Astrocyte of the cerebellum (primary cell): Measurements from ENCODE around the gene LIMCH1.

Experiments
- DNase-seq: peaks from one replicate; pipeline ENCODE4 v3.0.0-alpha.2; 2011; ENCODE audit warnings: low read depth
- H3K4me3 ChIP-seq: 2 replicates; pipeline ENCODE4 v1.5.1; 2011; ENCODE audit warnings: mild to moderate bottlenecking, low read depth, low read length, moderate library complexity
- in situ Hi-C: cut with HindIII; loops from 2 replicates; pipeline ENCODE4 v1.10.0; 2017; ENCODE audit warnings: low sequenced_read_pairs
- TF ChIP-seq, protein P1 (sequence below): IDR thresholded peaks from 2 replicates; pipeline ENCODE4 v1.5.1; 2012; ENCODE audit warnings: low read length, low read depth, moderate library complexity, mild to moderate bottlenecking; ENCODE audit errors: missing control alignments

LIMCH1 gene

DNA sequence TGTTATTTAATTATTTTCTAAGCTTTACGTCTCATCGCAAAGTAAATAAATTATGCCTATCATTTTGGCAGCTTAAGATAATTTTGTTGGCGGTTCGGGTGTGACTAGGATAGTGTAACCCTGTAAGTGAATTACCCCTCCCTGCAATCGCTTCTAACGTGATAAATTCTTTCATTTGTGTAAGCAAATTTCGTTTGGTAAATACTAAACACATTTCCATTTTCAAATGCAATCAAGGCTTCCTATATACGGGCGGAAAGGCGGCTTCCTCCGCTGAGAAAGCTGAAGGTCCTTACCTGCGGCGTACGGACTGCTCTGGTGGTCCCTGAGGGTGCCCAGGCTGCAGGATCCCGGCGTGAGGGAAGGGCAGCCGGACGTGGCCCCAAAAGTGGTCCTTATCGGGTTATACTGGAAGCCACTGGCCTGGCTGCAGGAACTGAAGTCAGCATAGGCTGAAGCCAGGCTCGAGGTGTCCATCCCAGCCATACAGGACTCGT is 210.2 kb downstream of the LIMCH1 start:
- in situ Hi-C loops = no loop called here
- H3K4me3 ChIP-seq = no peak overlapping the region
- TF ChIP-seq, protein P1, sequence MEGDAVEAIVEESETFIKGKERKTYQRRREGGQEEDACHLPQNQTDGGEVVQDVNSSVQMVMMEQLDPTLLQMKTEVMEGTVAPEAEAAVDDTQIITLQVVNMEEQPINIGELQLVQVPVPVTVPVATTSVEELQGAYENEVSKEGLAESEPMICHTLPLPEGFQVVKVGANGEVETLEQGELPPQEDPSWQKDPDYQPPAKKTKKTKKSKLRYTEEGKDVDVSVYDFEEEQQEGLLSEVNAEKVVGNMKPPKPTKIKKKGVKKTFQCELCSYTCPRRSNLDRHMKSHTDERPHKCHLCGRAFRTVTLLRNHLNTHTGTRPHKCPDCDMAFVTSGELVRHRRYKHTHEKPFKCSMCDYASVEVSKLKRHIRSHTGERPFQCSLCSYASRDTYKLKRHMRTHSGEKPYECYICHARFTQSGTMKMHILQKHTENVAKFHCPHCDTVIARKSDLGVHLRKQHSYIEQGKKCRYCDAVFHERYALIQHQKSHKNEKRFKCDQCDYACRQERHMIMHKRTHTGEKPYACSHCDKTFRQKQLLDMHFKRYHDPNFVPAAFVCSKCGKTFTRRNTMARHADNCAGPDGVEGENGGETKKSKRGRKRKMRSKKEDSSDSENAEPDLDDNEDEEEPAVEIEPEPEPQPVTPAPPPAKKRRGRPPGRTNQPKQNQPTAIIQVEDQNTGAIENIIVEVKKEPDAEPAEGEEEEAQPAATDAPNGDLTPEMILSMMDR = no peak
- no peak for DNase-seq

DNA sequence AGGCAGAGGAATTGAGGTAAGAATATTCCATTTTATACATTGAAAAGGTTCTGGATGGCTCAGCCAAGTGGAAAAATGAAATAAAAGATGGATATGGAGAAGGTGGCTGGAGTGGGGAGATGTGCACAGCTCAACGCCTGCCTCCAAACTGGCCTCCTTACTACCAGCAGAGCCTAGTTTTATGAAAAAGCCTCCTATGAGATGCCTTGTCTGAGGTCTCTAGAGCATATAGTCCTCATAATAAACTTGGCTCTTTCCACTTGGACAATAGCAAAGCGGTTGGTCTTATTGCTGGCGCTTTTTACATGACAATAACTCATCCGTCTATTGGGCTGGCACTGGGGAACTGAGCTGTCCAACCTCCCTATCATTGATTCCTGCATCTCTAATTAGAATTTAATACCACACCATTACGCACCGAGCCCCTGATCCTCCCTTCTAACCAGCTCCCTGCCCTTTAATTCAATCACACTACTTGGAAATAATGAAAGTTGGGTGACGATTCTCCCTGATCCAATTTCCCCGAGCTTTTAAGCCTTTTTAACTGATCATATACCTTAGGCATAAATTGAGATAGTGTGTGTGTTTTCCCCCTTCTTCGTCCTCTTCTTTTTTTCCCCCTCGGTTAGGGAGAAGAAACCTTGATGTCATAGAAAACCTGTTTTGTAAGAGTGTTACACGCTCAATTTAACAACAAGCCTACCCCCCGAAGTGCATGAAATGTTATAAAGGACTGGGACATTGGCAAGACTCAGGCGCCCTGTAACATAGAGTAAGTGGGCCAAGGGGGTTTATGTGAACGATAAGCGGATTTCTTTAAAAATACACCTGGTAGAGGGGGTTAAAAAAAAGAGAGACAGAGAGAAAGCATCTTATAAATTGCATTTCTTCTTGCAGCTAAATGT is 210.9 kb downstream of the LIMCH1 start, which contains the start of gene PHOX2B:
PHOX2B (minus strand) TSS at position 155 of the 905 bp plus-strand sequence; CDS start at position 40, 115 bp downstream.
- H3K4me3 ChIP-seq = no peak within 1 kb of the TSS
- TF ChIP-seq, protein P1 = no peak
- in situ Hi-C loops = no loop called here
- DNase-seq = no peak

DNA sequence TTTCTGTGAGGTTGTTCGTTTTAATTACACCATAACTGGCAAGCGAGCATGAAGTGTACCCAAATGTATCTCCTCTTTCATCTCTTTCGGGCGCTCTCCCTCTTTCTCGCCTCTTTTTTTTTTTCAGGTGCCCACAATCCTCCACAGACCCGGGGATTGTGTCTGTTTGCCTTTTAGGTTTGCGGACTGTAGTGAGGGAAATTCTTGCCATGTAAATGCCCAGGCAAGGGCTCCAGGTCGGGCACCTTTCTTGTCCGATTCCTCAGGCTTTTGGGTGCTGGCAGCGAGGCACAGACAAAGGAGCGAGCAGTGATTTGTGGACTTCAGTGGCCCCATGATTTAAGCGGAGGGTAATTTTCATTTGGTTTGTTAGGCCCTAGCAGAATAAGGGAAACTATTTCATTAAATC is 211.7 kb downstream of the LIMCH1 start:
- TF ChIP-seq, protein P1 = no peak
- no peak overlapping the region for H3K4me3 ChIP-seq
- in situ Hi-C loops = no loop called here
- DNase-seq = no peak
